T-cell (primary cell): ENCODE measurements around the gene ITGB4. TPM values are rescaled to one million over a fixed set of nuclear protein-coding genes. Genes with fewer than 3 reads are reported as not detected.

Experiments
- ATAC-seq, 4 experiments: fragments of 200-7000 bp in 3 of 4; fragments of 150-1000 bp in 1 of 4; cut with Tn5 transposase; replicated peaks in 1 of 4; 1 replicate in 3 of 4; 2 replicates in 1 of 4; pipeline ENCODE4 v1.10.0; 2021; ENCODE audit warnings: moderate library complexity in 3 of 4, mild to moderate bottlenecking in 2 of 4, moderate number of reproducible peaks in 1 of 4
- CTCF ChIA-PET, 2 donors: fragments of 300-600 bp; sonication (Branson Sonifier 250); formaldehyde crosslinking; loops; one replicate each; lab custom pipeline; 2022; ENCODE audit warnings: antibody characterized with exemption in 2 of 2; lab: Charles Lee
- POLR2A ChIA-PET, 2 donors: fragments of 300-600 bp; sonication (Branson Sonifier 250); formaldehyde crosslinking; loops; one replicate each; lab custom pipeline; 2022; ENCODE audit warnings: antibody characterized with exemption in 2 of 2; lab: Charles Lee
- DNase-seq, 35 experiments: peaks; one replicate each; pipeline versions ENCODE4 v3.0.0 to v3.0.0-alpha.2; 2013 to 2023
- H3K27ac ChIP-seq: one replicate; pipeline ENCODE4 v1.5.1; 2013; ENCODE audit warnings: low read length
- H3K27me3 ChIP-seq, 2 experiments: replicated peaks in 1 of 2; 1 replicate in 1 of 2; 2 replicates in 1 of 2; pipeline versions ENCODE4 v1.6.1 to v1.7.0; 2013; ENCODE audit warnings: low read length in 1 of 2, mixed read lengths in 1 of 2; ENCODE audit not compliant: control insufficient read depth in 2 of 2, insufficient read depth in 2 of 2; ENCODE audit errors: extremely low read depth in 1 of 2
- H3K36me3 ChIP-seq, 2 donors: 1 replicate in 1 of 2; 2 replicates in 1 of 2; pipeline versions ENCODE4 v1.6.1 to v1.7.0; 2013; ENCODE audit warnings: low read length in 1 of 2; ENCODE audit not compliant: control insufficient read depth in 2 of 2, insufficient read depth in 1 of 2; ENCODE audit errors: extremely low read depth in 1 of 2
- H3K4me1 ChIP-seq, 2 experiments: 1 replicate in 1 of 2; 2 replicates in 1 of 2; pipeline versions ENCODE4 v1.6.1 to v1.7.0; 2013; ENCODE audit warnings: low read length in 2 of 2, mixed read lengths in 1 of 2; ENCODE audit not compliant: insufficient read depth in 2 of 2, control insufficient read depth in 1 of 2; ENCODE audit errors: extremely low read depth in 1 of 2
- H3K4me3 ChIP-seq, 2 donors: 1 replicate in 1 of 2; 2 replicates in 1 of 2; pipeline versions ENCODE4 v1.5.1 to v1.7.0; 2013; ENCODE audit warnings: mild to moderate bottlenecking in 2 of 2, low read length in 1 of 2, moderate library complexity in 1 of 2; ENCODE audit not compliant: control insufficient read depth in 1 of 2; ENCODE audit errors: extremely low read depth in 1 of 2
- H3K9me3 ChIP-seq: 2 replicates; pipeline ENCODE4 v1.7.0; 2013
- H3K27ac Mint-ChIP-seq, 2 donors: one replicate each; pipeline ENCODE4 v1.8.0; 2020 to 2021; ENCODE audit warnings: mild to moderate bottlenecking in 2 of 2, mixed read lengths in 2 of 2
- H3K27me3 Mint-ChIP-seq, 2 donors: one replicate each; pipeline ENCODE4 v1.8.0; 2021 to 2022; ENCODE audit warnings: mixed read lengths in 2 of 2
- H3K36me3 Mint-ChIP-seq: one replicate; pipeline ENCODE4 v1.8.0; 2021; ENCODE audit warnings: mixed read lengths
- H3K4me1 Mint-ChIP-seq, 3 donors: one replicate each; pipeline ENCODE4 v1.8.0; 2020 to 2022; ENCODE audit warnings: mixed read lengths in 3 of 3, mild to moderate bottlenecking in 1 of 3
- H3K4me3 Mint-ChIP-seq, 3 donors: one replicate each; pipeline ENCODE4 v1.8.0; 2020 to 2022; ENCODE audit warnings: mild to moderate bottlenecking in 3 of 3, mixed read lengths in 3 of 3, moderate library complexity in 3 of 3
- H3K9me3 Mint-ChIP-seq, 3 donors: one replicate each; pipeline ENCODE4 v1.8.0; 2020 to 2022; ENCODE audit warnings: mixed read lengths in 3 of 3
- WGBS: methylation state at CpG from one replicate; pipeline ENCODE4 v1.1.5; 2013; ENCODE audit warnings: missing lambda C conversion rate; ENCODE audit not compliant: insufficient coverage; 5-methylcytosine and 5-hydroxymethylcytosine counted together
- total RNA-seq, 35 experiments: library from RNA in 6 of 35; stranded (reverse) in 6 of 35; fragments of 120-200 nt in 1 of 35; gene quantifications; one replicate each; pipeline versions ENCODE4 v1.2.1 to v1.2.4 and lab custom pipeline; 2013 to 2026

The ITGB4 gene
- total RNA-seq, 5 donors from 2014 or later (not counting 1 experiment from before 2014, with no cell fraction given) = 0.68 to 1.6 (median 1.5) TPM

DNA sequence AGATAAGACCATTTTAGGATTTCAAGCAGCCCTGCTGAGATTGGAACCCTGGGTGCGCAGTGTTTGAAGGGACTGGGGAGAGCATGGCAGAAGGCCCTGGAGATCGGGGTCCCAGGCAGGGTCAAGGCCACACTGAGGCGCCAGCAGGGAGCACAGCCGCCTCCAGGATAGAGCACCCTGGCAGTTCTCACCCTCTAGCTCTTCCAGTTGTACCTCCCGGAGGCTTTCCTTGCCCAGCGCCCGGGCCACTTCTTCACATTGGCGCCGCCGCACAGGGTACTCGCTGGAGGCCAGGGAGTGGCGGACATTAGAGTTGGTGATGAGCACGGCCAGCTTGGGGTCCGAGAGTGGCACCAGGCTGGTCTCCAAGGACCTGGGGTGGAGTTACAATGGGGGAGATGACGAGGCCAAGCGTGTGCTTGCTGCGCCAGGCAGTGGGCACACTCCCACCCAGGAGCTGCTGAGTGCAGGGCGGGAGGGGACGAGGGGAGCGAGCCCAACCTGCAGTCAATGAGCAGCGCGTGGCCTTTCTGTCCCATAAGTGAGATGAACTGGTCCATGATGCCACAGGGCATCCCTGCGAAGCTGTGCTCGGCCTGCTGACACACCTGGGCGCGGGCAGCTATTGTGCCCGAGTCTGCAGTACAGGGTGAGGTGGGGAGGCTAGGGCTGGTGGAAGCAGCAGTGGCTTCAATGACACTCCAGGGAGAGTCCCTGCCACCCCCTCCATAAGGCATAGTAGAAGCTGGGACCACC is 41.4 kb downstream of the ITGB4 start:
- Mint-ChIP-seq H3K4me1 (peaks cover 13 to 22% (median 19%) of the 10 kb centered on the region in 3 donors), H3K27ac (no peak overlapping the region), H3K9me3 (no peaks in the 10 kb centered on the region), H3K27me3 (no peaks in the 10 kb centered on the region), H3K4me3 (peak overlapping the region in 2 of 3 donors; percentile 28 to 51), H3K36me3 (peaks cover 7% of the 10 kb centered on the region)
- H3K36me3 ChIP-seq = peaks cover 0 to 8% of the 10 kb centered on the region in 2 donors
- no peaks in the 10 kb centered on the region for H3K9me3 ChIP-seq
- ChIA-PET POLR2A (no interaction called here), CTCF (interaction anchor here (0.5 to 3.2 kb wide), 7 partner anchors 9 to 609 kb away, joined by 3 to 15 read pairs (median 3); no protein-coding TSS in a partner anchor)
- DNase-seq = no peak
- WGBS = 95% methylated on average over 24 of the region's 27 CpGs
- no peak overlapping the region for H3K4me3 ChIP-seq
- peaks cover 0 to 23% of the 10 kb centered on the region in 2 experiments for H3K4me1 ChIP-seq
- no peak for ATAC-seq
- H3K27me3 ChIP-seq = no peaks in the 10 kb centered on the region
- no peak overlapping the region for H3K27ac ChIP-seq

DNA sequence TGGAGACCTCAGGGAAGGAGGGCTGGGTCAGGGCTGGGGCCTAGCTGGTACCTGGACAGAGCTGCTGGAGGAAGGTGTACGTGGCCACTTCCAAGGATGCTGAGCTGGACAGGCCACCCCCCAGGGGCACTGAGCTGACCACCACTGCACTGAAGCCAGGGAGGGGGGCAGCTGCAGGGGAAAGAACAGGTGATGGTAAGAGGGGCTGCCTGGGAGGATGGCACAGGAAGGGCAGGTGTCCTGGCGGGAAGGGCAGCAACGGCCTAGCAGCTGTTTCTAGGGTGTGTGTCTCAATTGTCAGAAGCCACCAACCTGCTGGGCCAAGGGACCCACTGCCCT is 42.0 kb downstream of the ITGB4 start:
- H3K27me3 ChIP-seq = no peaks in the 10 kb centered on the region
- Mint-ChIP-seq H3K27me3 (no peaks in the 10 kb centered on the region), H3K4me3 (peak overlapping the region in 2 of 3 donors; percentile 39 to 51), H3K9me3 (no peaks in the 10 kb centered on the region), H3K4me1 (peaks cover 13 to 22% (median 19%) of the 10 kb centered on the region in 3 donors), H3K27ac (no peak overlapping the region), H3K36me3 (peaks cover 5% of the 10 kb centered on the region)
- peaks cover 0 to 23% of the 10 kb centered on the region in 2 experiments for H3K4me1 ChIP-seq
- ChIA-PET POLR2A (interaction anchor here in 1 of 2 donors (1.0 kb wide), 1 partner anchor 17 kb away, joined by 4 read pairs; no protein-coding TSS in a partner anchor), CTCF (interaction anchor here in 1 of 2 donors (1.3 to 3.2 kb wide), 2 partner anchors 10 to 20 kb away, joined by 3 to 15 read pairs; no protein-coding TSS in a partner anchor)
- H3K9me3 ChIP-seq = no peaks in the 10 kb centered on the region
- WGBS = 100% methylated on average over 3 of the region's 3 CpGs
- peaks cover 0 to 6% of the 10 kb centered on the region in 2 donors for H3K36me3 ChIP-seq
- ATAC-seq (no peak), DNase-seq (no peak)
- H3K4me3 ChIP-seq = no peak overlapping the region
- no peak overlapping the region for H3K27ac ChIP-seq

GRCh38 chr17:75763613-75764416 is 42.6 kb downstream of the ITGB4 start:
- peaks cover 13 to 22% (median 19%) of the 10 kb centered on the region in 3 donors for H3K4me1 Mint-ChIP-seq
- peaks cover 0 to 6% of the 10 kb centered on the region in 2 donors for H3K36me3 ChIP-seq
- WGBS = 92% methylated on average over 8 of the region's 16 CpGs

DNA sequence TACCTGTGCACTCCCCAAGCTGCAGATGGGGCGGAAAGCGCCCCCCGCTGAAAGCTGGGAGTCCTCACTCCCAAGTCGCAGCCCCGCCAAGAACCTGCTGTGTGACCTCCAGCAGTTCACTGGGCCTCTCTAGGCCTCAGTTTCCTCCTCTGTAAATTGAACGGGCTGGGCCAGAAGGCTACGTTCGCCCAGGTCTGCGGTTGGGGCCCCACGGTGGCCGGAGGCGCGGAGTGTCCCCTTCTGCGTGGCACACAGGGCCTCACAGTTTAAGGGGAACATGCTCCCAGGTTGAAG is 43.1 kb downstream of the ITGB4 start:
- Mint-ChIP-seq H3K9me3 (no peaks in the 10 kb centered on the region), H3K4me3 (peak overlapping the region; percentile 70 to 77 (median 72)), H3K27ac (peak overlapping the region; percentile 31 to 58), H3K36me3 (peaks cover 3% of the 10 kb centered on the region), H3K27me3 (no peaks in the 10 kb centered on the region), H3K4me1 (peaks cover 13 to 22% (median 19%) of the 10 kb centered on the region in 3 donors)
- 3% methylated on average over 14 of the region's 14 CpGs for WGBS
- peak overlapping the region; percentile 61 for H3K27ac ChIP-seq
- H3K9me3 ChIP-seq = no peaks in the 10 kb centered on the region
- no peak for DNase-seq
- H3K4me3 ChIP-seq = peak overlapping the region; percentile 60 to 67
- peak in 1 of 4 experiments; percentile 1 for ATAC-seq
- no peaks in the 10 kb centered on the region for H3K27me3 ChIP-seq
- H3K4me1 ChIP-seq = peaks cover 0 to 23% of the 10 kb centered on the region in 2 experiments
- peaks cover 0 to 6% of the 10 kb centered on the region in 2 donors for H3K36me3 ChIP-seq
- ChIA-PET POLR2A (interaction anchor here (0.6 to 2.6 kb wide), 4 partner anchors 11 to 16 kb away, joined by 3 to 17 read pairs (median 10); a partner anchor contains a TSS), CTCF (interaction anchor here in 1 of 2 donors (0.6 to 3.2 kb wide), 7 partner anchors 11 to 91 kb away, joined by 3 to 15 read pairs (median 5); partner anchors contain the start of gene WBP2)

More at GRCh38 chr17:75763613-75764416, 42.6 kb downstream of the ITGB4 start:
- no peak for ATAC-seq
- DNase-seq = no peak
- Histone ChIP-seq H3K4me1 (peaks cover 0 to 23% of the 10 kb centered on the region in 2 experiments), H3K27ac (peak overlapping the region; percentile 61), H3K27me3 (no peaks in the 10 kb centered on the region), H3K4me3 (peak overlapping the region; percentile 60 to 67), H3K9me3 (no peaks in the 10 kb centered on the region)
- POLR2A ChIA-PET = interaction anchor here (0.6 to 2.6 kb wide), 5 partner anchors 10 to 16 kb away, joined by 3 to 17 read pairs (median 4); a partner anchor contains a TSS
- CTCF ChIA-PET = interaction anchor here in 1 of 2 donors (1.3 to 3.2 kb wide), 4 partner anchors 11 to 91 kb away, joined by 5 to 15 read pairs (median 7); partner anchors contain the start of gene WBP2
- H3K4me3 Mint-ChIP-seq = peak overlapping the region; percentile 70 to 77 (median 72)
- no peaks in the 10 kb centered on the region for H3K27me3 Mint-ChIP-seq
- no peaks in the 10 kb centered on the region for H3K9me3 Mint-ChIP-seq
- H3K36me3 Mint-ChIP-seq = peaks cover 4% of the 10 kb centered on the region
- peak overlapping the region; percentile 27 to 79 for H3K27ac Mint-ChIP-seq

DNA sequence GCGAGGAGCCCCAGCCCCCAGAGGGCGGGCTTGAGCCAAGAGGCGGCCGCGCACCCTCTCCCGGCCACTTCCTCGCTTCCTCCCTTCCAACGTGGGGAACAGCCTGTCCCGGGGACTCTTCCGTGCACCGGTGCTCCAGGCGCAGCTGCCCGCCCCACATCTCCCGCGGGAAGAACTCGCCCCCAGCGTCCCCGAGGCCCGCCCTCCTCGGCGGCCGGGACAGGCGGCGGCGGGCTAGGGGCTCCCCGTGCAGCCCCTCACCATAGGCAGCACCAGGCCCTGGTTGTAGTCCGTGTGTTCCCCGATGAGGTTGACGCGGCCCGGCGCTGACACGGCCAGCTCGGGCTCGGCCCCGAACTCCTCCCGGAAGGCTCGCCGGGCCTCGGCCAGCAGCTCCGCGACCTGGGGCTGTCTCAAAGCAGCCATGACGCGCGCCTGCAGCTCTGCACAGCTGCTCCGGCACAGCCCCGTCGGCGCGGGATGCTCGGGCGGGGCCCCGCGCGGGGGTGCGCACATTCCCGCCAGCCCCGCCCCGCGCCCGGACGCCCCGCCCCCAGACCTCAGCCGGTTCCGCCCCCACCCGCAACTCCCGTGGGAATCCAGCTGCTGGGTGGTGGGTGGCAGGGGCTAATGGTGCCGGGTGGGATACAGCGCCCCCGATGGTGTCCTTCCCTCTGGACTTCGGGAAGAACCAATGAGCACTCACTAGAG is 43.6 kb downstream of the ITGB4 start, which contains the start of gene GALK1:
TSS of gene GALK1 (minus strand) at position 482 of the 711 bp plus-strand sequence. CDS start at position 426, 56 bp downstream.
- H3K4me3 ChIP-seq = peak within 1 kb of the TSS; percentile 60 to 67
- H3K36me3 ChIP-seq = peaks cover 0 to 4% of the 10 kb centered on the region in 2 donors
- no peaks in the 10 kb centered on the region for H3K9me3 ChIP-seq
- peak within 1 kb of the TSS; percentile 61 for H3K27ac ChIP-seq
- Mint-ChIP-seq H3K27me3 (no peaks in the 10 kb centered on the region), H3K4me1 (peaks cover 13 to 22% (median 19%) of the 10 kb centered on the region in 3 donors), H3K9me3 (no peaks in the 10 kb centered on the region), H3K36me3 (peaks cover 3% of the 10 kb centered on the region), H3K27ac (peak within 1 kb of the TSS; percentile 31 to 79), H3K4me3 (peak within 1 kb of the TSS; percentile 70 to 77 (median 72))
- WGBS = under 1% methylated on average over 63 of the region's 71 CpGs
- ChIA-PET CTCF (interaction anchor here in 1 of 2 donors (0.6 to 3.2 kb wide), 9 partner anchors 12 to 111 kb away, joined by 3 to 15 read pairs (median 5); partner anchors contain the start of gene WBP2), POLR2A (interaction anchor here (0.6 to 2.6 kb wide), 8 partner anchors 9 to 1005 kb away, joined by 3 to 17 read pairs (median 3); a partner anchor contains a TSS)
- H3K27me3 ChIP-seq = no peaks in the 10 kb centered on the region
- ATAC-seq (peak; percentile 76 to 96 (median 96)), DNase-seq (peak; percentile 38 to 84 (median 61))
- H3K4me1 ChIP-seq = peaks cover 0 to 23% of the 10 kb centered on the region in 2 experiments
